Measurements from ENCODE around the gene ZFYVE1. TPM values are rescaled to one million over a fixed set of nuclear protein-coding genes. Genes with fewer than 3 reads are reported as not detected.
"Not testable (repeated sequence)": the region's sequence is repeated elsewhere in the genome, so short reads cannot be mapped to it uniquely, and the experiment has no call there.

Gene ZFYVE1
- total RNA-seq, 1 experiment from 2014 or later, result 9.1 TPM

DNA sequence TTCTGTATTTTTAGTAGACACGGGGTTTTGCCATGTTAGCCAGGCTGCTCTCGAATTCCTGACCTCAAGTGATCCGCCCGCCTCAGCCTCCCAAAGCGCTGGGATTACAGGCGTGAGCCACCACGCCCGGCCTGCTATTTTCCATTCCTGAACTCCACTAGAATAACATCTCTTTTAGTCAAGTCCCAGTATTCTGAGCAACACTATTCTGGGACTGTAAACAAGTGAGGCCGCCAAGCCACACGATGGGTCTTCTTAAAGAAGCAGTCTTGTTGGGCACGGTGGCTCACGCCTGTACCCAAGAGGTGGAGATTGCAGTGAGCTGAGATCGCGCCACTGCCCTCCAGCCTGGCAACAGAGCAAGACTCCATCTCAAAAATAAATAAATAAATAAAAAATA, 11.4 kb downstream of the ZFYVE1 start:
- not testable (repeated sequence) for DNase-seq; H4K20me1 ChIP-seq (ENCODE audit: insufficient read depth, low read depth, low read length); H3K4me1 ChIP-seq (ENCODE audit: low read length); H3K27ac ChIP-seq (ENCODE audit: low read length); H3K9me2 ChIP-seq (replicated peaks; ENCODE audit: insufficient read depth, low read length); H3K27me3 ChIP-seq (ENCODE audit: low read length); H3K9ac ChIP-seq (ENCODE audit: low read length); H2AFZ ChIP-seq (ENCODE audit: low read length); H3K4me3 ChIP-seq (ENCODE audit: low read length); H3K4me2 ChIP-seq (ENCODE audit: low read depth, low read length, poor library complexity, severe bottlenecking); H3K9me3 ChIP-seq (ENCODE audit: low read length); H3K36me3 ChIP-seq (ENCODE audit: insufficient read depth, low read length)
- peaks cover 23% of the 10 kb centered on the region for H3K79me2 ChIP-seq (ENCODE audit: low read length)

DNA sequence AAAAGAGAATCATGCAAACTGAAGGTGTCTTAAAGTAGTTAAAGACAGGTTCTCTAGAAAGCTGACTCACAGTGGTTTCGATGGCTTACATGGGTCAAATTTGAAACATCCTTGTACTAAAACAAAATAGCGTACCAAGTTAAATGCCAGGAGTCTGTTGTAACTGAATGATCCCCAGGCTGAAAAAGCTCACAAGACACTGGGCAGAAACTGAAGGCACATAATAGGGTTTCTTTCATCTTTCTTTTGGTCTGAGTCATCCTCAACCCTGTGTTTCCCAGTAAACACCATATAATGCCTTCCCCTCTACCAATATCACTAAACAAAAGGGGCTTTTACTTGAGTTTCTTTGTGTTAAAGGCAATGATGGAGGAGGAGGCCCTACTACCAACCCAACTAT, 12.8 kb downstream of the ZFYVE1 start:
- H2AFZ ChIP-seq (ENCODE audit: low read length), result no peak overlapping the region
- no peak overlapping the region for H3K4me3 ChIP-seq (ENCODE audit: low read length)
- H3K9ac ChIP-seq (ENCODE audit: low read length), result no peak overlapping the region
- no peak overlapping the region for H3K4me2 ChIP-seq (ENCODE audit: low read depth, low read length, poor library complexity, severe bottlenecking)
- H3K36me3 ChIP-seq (ENCODE audit: insufficient read depth, low read length), result peaks cover 2% of the 10 kb centered on the region; the same call in 1 of the 2 replicates
- no peak overlapping the region for H3K27ac ChIP-seq (ENCODE audit: low read length)
- H3K9me2 ChIP-seq (replicated peaks; ENCODE audit: insufficient read depth, low read length), result no peaks in the 10 kb centered on the region
- peaks cover 24% of the 10 kb centered on the region for H3K79me2 ChIP-seq (ENCODE audit: low read length)
- no peak for DNase-seq
- H3K4me1 ChIP-seq (ENCODE audit: low read length), result no peaks in the 10 kb centered on the region
- H4K20me1 ChIP-seq (ENCODE audit: insufficient read depth, low read depth, low read length), result no peaks in the 10 kb centered on the region
- H3K9me3 ChIP-seq (ENCODE audit: low read length), result no peaks in the 10 kb centered on the region
- no peaks in the 10 kb centered on the region for H3K27me3 ChIP-seq (ENCODE audit: low read length)

- not testable (repeated sequence) for H3K4me1 ChIP-seq (ENCODE audit: low read length); H3K9me2 ChIP-seq (replicated peaks; ENCODE audit: insufficient read depth, low read length); DNase-seq; H3K9ac ChIP-seq (ENCODE audit: low read length); H3K36me3 ChIP-seq (ENCODE audit: insufficient read depth, low read length); H3K9me3 ChIP-seq (ENCODE audit: low read length); H4K20me1 ChIP-seq (ENCODE audit: insufficient read depth, low read depth, low read length); H2AFZ ChIP-seq (ENCODE audit: low read length); H3K4me2 ChIP-seq (ENCODE audit: low read depth, low read length, poor library complexity, severe bottlenecking); H3K4me3 ChIP-seq (ENCODE audit: low read length); H3K27me3 ChIP-seq (ENCODE audit: low read length); H3K27ac ChIP-seq (ENCODE audit: low read length)
- peaks cover 29% of the 10 kb centered on the region for H3K79me2 ChIP-seq (ENCODE audit: low read length)
Measured at GRCh38 chr14:73011189-73011588, 15.7 kb downstream of the ZFYVE1 start.

DNA sequence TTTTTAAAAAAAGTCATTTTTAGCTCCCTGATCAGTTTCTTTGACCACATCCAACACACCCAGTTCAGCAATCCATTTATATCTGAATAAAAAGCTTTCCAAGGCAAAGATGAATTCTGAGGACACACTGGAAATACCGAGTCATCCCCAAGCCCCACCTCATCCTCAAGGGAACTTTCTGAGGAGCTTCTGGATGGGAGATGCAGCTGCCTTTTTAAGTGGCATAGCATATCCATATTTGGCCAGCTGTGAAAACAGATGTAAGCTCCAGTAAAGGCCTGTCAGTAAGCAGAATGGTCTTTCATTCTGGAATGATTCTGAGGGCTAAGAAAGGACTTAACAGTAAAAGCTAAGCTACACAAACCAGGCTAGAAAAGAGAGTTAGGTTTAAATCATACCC, 18.4 kb downstream of the ZFYVE1 start:
- Histone ChIP-seq H3K27me3 (ENCODE audit: low read length) (no peaks in the 10 kb centered on the region), H3K36me3 (ENCODE audit: insufficient read depth, low read length) (peaks cover 2% of the 10 kb centered on the region; the same call in 1 of the 2 replicates), H3K4me3 (ENCODE audit: low read length) (no peak overlapping the region), H3K79me2 (ENCODE audit: low read length) (peaks cover 37% of the 10 kb centered on the region), H3K27ac (ENCODE audit: low read length) (no peak overlapping the region), H3K4me2 (ENCODE audit: low read depth, low read length, poor library complexity, severe bottlenecking) (no peak overlapping the region), H3K9ac (ENCODE audit: low read length) (no peak overlapping the region), H2AFZ (ENCODE audit: low read length) (no peak overlapping the region), H3K9me3 (ENCODE audit: low read length) (no peaks in the 10 kb centered on the region), H4K20me1 (ENCODE audit: insufficient read depth, low read depth, low read length) (no peaks in the 10 kb centered on the region), H3K9me2 (replicated peaks; ENCODE audit: insufficient read depth, low read length) (no peaks in the 10 kb centered on the region), H3K4me1 (ENCODE audit: low read length) (0 out of 2 replicates have a peak, but pooled peaks cover 3% of the 10 kb centered on the region)
- no peak for DNase-seq

DNA sequence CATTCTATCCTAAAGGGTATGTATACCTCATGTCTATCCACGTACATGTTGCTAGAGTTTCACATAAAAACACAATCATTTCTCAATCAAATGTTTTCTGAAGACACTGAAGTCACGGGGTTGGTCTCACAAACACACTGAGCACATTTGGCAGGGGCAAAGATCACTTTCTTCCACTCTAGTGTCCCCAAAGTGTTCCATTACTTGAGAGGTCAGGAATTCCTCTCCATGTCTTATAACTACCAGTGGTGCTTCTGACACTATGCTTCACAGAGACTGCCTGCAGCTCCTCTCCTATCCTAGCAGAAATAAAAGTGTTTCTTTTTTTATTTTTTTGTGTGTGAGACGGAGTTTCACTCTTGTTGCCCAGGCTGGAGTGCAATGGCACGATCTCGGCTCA, 19.1 kb downstream of the ZFYVE1 start:
- no peak overlapping the region for H2AFZ ChIP-seq (ENCODE audit: low read length)
- H3K4me1 ChIP-seq (ENCODE audit: low read length), result 0 out of 2 replicates have a peak, but pooled peaks cover 3% of the 10 kb centered on the region
- no peak overlapping the region for H3K4me2 ChIP-seq (ENCODE audit: low read depth, low read length, poor library complexity, severe bottlenecking)
- no peak for DNase-seq
- peaks cover 35% of the 10 kb centered on the region for H3K79me2 ChIP-seq (ENCODE audit: low read length)
- H3K9me3 ChIP-seq (ENCODE audit: low read length), result no peaks in the 10 kb centered on the region
- H4K20me1 ChIP-seq (ENCODE audit: insufficient read depth, low read depth, low read length), result no peaks in the 10 kb centered on the region
- no peak overlapping the region for H3K4me3 ChIP-seq (ENCODE audit: low read length)
- peaks cover 2% of the 10 kb centered on the region; the same call in 1 of the 2 replicates for H3K36me3 ChIP-seq (ENCODE audit: insufficient read depth, low read length)
- H3K27me3 ChIP-seq (ENCODE audit: low read length), result no peaks in the 10 kb centered on the region
- no peaks in the 10 kb centered on the region for H3K9me2 ChIP-seq (replicated peaks; ENCODE audit: insufficient read depth, low read length)
- no peak overlapping the region for H3K9ac ChIP-seq (ENCODE audit: low read length)
- H3K27ac ChIP-seq (ENCODE audit: low read length), result no peak overlapping the region

DNA sequence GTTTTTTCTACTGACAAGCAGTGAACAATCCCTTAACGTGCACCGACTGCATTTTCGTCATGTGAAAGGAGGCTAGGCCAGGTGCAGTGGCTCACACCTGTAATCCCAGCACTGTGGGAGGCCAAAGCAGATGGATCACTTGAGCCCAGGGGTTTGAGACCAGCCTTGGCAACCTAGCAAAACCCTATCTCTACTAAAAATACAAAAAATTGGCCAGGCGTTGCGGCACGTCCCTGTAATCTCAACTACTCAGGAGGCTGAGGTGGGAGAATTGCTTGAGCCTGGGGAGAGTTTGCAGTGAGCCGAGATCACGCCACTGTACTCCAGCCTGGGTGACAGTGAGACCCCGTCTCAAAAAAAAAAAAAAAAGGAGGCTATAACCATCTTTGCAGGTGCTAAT, 22.3 kb downstream of the ZFYVE1 start:
- H3K9me3 ChIP-seq (ENCODE audit: low read length); H3K4me2 ChIP-seq (ENCODE audit: low read depth, low read length, poor library complexity, severe bottlenecking); H3K9ac ChIP-seq (ENCODE audit: low read length); H3K4me1 ChIP-seq (ENCODE audit: low read length); DNase-seq; H3K9me2 ChIP-seq (replicated peaks; ENCODE audit: insufficient read depth, low read length); H2AFZ ChIP-seq (ENCODE audit: low read length); H3K27me3 ChIP-seq (ENCODE audit: low read length); H3K27ac ChIP-seq (ENCODE audit: low read length); H3K4me3 ChIP-seq (ENCODE audit: low read length); H3K36me3 ChIP-seq (ENCODE audit: insufficient read depth, low read length); H4K20me1 ChIP-seq (ENCODE audit: insufficient read depth, low read depth, low read length): not testable (repeated sequence)
- H3K79me2 ChIP-seq (ENCODE audit: low read length), result peaks cover 36% of the 10 kb centered on the region

DNA sequence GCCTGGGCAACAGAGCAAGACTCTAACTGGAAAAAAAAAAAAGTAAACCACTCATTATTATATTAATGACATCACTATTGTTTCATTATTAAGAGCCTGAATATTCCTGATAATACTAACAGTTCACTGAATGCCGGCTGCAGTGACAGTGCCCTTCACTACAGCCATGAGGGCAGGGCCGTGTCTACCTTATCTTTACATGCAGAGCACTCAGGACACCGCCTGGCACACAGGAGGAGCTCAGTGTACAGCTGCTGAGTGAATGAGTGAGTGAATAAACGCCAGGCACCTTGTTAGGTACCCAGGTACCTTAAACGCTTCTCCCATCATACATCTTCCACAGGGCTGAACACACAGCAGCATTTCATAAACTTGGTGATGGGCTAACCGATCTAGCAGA, 23.2 kb downstream of the ZFYVE1 start:
- Histone ChIP-seq H3K36me3 (ENCODE audit: insufficient read depth, low read length) (no peaks in the 10 kb centered on the region), H3K79me2 (ENCODE audit: low read length) (peaks cover 35% of the 10 kb centered on the region), H3K27ac (ENCODE audit: low read length) (no peak overlapping the region), H3K4me1 (ENCODE audit: low read length) (peaks cover 8% of the 10 kb centered on the region; the same call in 1 of the 2 replicates), H3K9ac (ENCODE audit: low read length) (no peak overlapping the region), H3K9me3 (ENCODE audit: low read length) (no peaks in the 10 kb centered on the region), H3K9me2 (replicated peaks; ENCODE audit: insufficient read depth, low read length) (no peaks in the 10 kb centered on the region), H4K20me1 (ENCODE audit: insufficient read depth, low read depth, low read length) (no peaks in the 10 kb centered on the region), H3K4me3 (ENCODE audit: low read length) (no peak overlapping the region), H3K4me2 (ENCODE audit: low read depth, low read length, poor library complexity, severe bottlenecking) (no peak overlapping the region), H2AFZ (ENCODE audit: low read length) (no peak overlapping the region), H3K27me3 (ENCODE audit: low read length) (no peaks in the 10 kb centered on the region)
- DNase-seq, result no peak

DNA sequence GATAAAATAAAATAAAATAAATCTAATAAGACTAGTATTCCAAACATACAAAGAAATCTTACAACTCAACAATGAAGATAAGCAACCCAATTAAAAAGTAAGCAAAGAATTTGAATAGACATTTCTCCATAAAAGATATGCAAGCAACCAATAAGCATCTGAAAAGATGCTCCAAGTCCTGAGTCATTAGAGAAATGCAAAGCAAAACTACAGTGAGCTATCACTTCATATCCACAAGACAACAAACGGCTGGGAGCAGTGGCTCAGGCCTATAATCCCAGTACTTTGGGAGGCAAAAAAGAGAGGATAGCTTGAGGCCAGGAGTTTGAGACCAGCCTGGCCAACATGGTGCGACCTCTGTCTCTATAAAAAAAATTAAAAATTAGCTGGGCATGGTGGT, 26.8 kb downstream of the ZFYVE1 start:
- Histone ChIP-seq H3K36me3 (ENCODE audit: insufficient read depth, low read length) (no peaks in the 10 kb centered on the region), H3K79me2 (ENCODE audit: low read length) (peaks cover 19% of the 10 kb centered on the region; the same call in 1 of the 2 replicates), H3K9me3 (ENCODE audit: low read length) (no peaks in the 10 kb centered on the region), H3K9me2 (replicated peaks; ENCODE audit: insufficient read depth, low read length) (no peaks in the 10 kb centered on the region), H4K20me1 (ENCODE audit: insufficient read depth, low read depth, low read length) (no peaks in the 10 kb centered on the region), H3K9ac (ENCODE audit: low read length) (no peak overlapping the region), H3K27me3 (ENCODE audit: low read length) (no peaks in the 10 kb centered on the region), H3K4me3 (ENCODE audit: low read length) (no peak overlapping the region), H3K4me1 (ENCODE audit: low read length) (peaks cover 5% of the 10 kb centered on the region; the same call in 1 of the 2 replicates), H3K4me2 (ENCODE audit: low read depth, low read length, poor library complexity, severe bottlenecking) (no peak overlapping the region), H2AFZ (ENCODE audit: low read length) (no peak overlapping the region), H3K27ac (ENCODE audit: low read length) (no peak overlapping the region)
- DNase-seq, result no peak

DNA sequence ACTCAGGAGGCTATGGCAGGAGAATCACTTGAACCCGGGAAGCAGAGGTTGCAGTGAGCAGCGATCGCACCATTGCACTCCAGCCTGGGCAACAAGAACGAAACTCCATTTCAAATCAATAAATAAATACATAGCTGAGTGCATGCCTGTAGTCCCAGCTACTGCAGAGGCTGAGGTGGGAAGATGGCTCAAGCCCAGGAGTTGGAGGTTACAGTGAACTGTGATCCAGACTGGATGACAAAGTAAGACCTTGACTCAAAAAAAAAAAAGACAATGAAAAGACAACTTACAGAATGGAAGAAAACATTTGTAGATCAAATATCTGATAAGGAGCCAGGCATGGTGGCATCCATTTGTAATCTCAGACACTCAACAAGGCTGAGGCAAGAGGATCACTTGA, 27.6 kb downstream of the ZFYVE1 start:
- Histone ChIP-seq H3K79me2 (ENCODE audit: low read length) (peaks cover 16% of the 10 kb centered on the region; the same call in 1 of the 2 replicates), H3K4me3 (ENCODE audit: low read length) (no peak overlapping the region), H3K36me3 (ENCODE audit: insufficient read depth, low read length) (no peaks in the 10 kb centered on the region), H3K9me2 (replicated peaks; ENCODE audit: insufficient read depth, low read length) (no peaks in the 10 kb centered on the region), H3K9me3 (ENCODE audit: low read length) (no peaks in the 10 kb centered on the region), H2AFZ (ENCODE audit: low read length) (no peak overlapping the region), H3K4me1 (ENCODE audit: low read length) (peaks cover 5% of the 10 kb centered on the region; the same call in 1 of the 2 replicates), H3K9ac (ENCODE audit: low read length) (no peak overlapping the region), H4K20me1 (ENCODE audit: insufficient read depth, low read depth, low read length) (no peaks in the 10 kb centered on the region), H3K27ac (ENCODE audit: low read length) (no peak overlapping the region), H3K4me2 (ENCODE audit: low read depth, low read length, poor library complexity, severe bottlenecking) (no peak overlapping the region), H3K27me3 (ENCODE audit: low read length) (no peaks in the 10 kb centered on the region)
- DNase-seq, result no peak

Data from Karpas-422 (cell line).